ENCODE results near the gene XPNPEP3.

- TF ChIP-seq CTCF (IDR thresholded peaks at IDR 0.05) = no peak
- no peak for TF ChIP-seq POLR2AphosphoS5 (IDR thresholded peaks at IDR 0.05)
These were observed 37.5 kb downstream of the XPNPEP3 start for GRCh38 chr22:40894417-40894816.

Data from esophagus muscularis mucosa (tissue), 3 donors.